Measurements from ENCODE around the gene PTPRM. TPM values are rescaled to one million over a fixed set of nuclear protein-coding genes. Genes with fewer than 3 reads are reported as not detected.
A peak's percentile ranks its signal among the peaks of the same experiment; 100 is the strongest.

PTPRM gene
- total and polyA plus RNA-seq, 2 experiments from 2014 or later = 30.9 to 62.8 TPM

DNA sequence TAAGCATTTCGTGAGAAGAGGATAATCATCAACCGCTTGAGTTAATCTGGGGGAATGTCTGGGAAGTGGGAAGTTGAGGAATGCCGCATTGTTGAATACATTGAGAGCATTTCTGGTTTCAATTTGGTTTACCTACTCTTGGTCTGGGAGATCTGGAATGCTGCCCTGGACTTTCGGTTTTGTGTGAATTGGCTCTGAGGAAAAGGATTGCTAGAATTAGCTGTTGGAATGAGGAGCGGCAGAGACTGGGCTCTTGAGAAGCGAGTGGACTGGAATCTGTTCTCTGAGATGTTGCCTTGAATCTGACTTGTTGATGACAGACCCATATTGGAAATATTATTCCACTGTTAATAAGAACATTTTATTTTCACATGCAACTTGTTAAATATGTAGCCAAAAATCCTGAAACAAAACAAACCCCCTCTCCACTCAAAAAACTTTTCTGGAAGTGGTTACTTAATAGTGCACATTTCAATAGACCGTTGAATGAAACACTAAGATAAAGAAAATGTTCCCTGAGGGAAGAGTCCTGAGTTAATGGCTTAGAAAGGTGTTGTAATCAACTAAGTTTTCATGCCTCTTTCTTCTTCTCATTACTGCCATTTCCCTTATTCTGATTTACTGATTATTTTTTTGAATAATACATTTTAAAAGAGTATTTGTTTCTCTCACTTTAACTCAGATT is 50.8 kb downstream of the PTPRM start:
- peaks cover 36% of the 10 kb centered on the region for H3K4me1 ChIP-seq (ENCODE audit: insufficient read depth)
- H3K36me3 ChIP-seq (ENCODE audit: low read depth) = no peaks in the 10 kb centered on the region
- peaks cover 87% of the 10 kb centered on the region for H3K79me2 ChIP-seq (ENCODE audit: insufficient read depth)
- H2AFZ ChIP-seq = peak overlapping the region; percentile 38
- no peak for TF ChIP-seq EZH2phosphoT487 (IDR thresholded peaks at IDR 0.05; ENCODE audit: insufficient read depth, low read depth)
- no peak for TF ChIP-seq EZH2 (IDR thresholded peaks at IDR 0.05; ENCODE audit: insufficient read depth, poor library complexity, severe bottlenecking)
- no peaks in the 10 kb centered on the region for H3K9me2 ChIP-seq (ENCODE audit: insufficient read depth)
- peak; percentile 89 for DNase-seq
- in situ Hi-C loops (cut with MboI) = no loop called here
- no peaks in the 10 kb centered on the region for H4K20me1 ChIP-seq (ENCODE audit: insufficient read depth)
- no peaks in the 10 kb centered on the region for H3K27me3 ChIP-seq (replicated peaks; ENCODE audit: insufficient read depth)
- H3K27ac ChIP-seq = peak overlapping the region; percentile 71
- H3K4me2 ChIP-seq (ENCODE audit: unreplicated experiment) = peak overlapping the region; percentile 86
- 1 to 2% methylated on average over 7 of the region's 7 CpGs for WGBS, 2 experiments (ENCODE audit: low coverage in 1 of 2, low lambda C conversion rate in 2 of 2, missing lambda C conversion rate in 2 of 2)
- H3K4me3 ChIP-seq = peak overlapping the region; percentile 69
- peaks cover 31% of the 10 kb centered on the region for H3F3A ChIP-seq (ENCODE audit: insufficient read depth)
- peak overlapping the region; percentile 49 for H3K9ac ChIP-seq
- H3K9me3 ChIP-seq (ENCODE audit: low read depth) = no peaks in the 10 kb centered on the region

DNA sequence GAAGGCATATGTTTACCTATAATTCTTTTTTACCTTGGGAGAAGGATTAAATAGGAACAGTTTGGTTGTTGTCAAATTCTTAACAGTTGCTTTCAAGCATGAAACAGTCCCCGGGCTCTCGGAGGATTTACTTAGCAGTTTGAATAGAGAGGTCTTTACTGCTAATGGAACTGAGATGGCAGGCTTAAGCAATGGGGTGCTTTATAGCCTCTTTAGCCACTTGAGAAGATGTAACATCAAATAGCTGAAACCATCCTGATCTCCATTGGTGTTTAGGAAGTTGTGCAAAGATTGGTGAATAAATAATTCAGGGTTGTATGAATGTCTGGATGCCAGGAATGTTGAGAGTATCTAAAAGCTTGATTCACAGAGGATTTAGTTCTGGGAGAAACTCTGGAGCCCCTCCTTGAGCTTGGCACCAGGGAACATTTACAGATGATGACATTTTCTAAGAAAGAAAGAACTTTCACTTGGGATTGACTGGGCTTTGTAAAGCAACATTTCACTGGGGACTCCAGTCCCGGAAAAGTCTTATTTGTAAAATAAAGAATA is 51.9 kb downstream of the PTPRM start:
- H3K9me2 ChIP-seq (ENCODE audit: insufficient read depth) = no peaks in the 10 kb centered on the region
- no peaks in the 10 kb centered on the region for H3K27me3 ChIP-seq (replicated peaks; ENCODE audit: insufficient read depth)
- 38 to 47% methylated on average over 3 of the region's 3 CpGs for WGBS, 2 experiments (ENCODE audit: low coverage in 1 of 2, low lambda C conversion rate in 2 of 2, missing lambda C conversion rate in 2 of 2)
- peak overlapping the region; percentile 86 for H3K4me2 ChIP-seq (ENCODE audit: unreplicated experiment)
- peaks cover 80% of the 10 kb centered on the region for H3K79me2 ChIP-seq (ENCODE audit: insufficient read depth)
- H3F3A ChIP-seq (ENCODE audit: insufficient read depth) = peaks cover 31% of the 10 kb centered on the region
- peak overlapping the region; percentile 71 for H3K27ac ChIP-seq
- peak overlapping the region; percentile 49 for H3K9ac ChIP-seq
- peak; percentile 28 for DNase-seq
- peak overlapping the region; percentile 38; the same call in 1 of the 2 replicates for H2AFZ ChIP-seq
- TF ChIP-seq EZH2phosphoT487 (IDR thresholded peaks at IDR 0.05; ENCODE audit: insufficient read depth, low read depth) (no peak), EZH2 (IDR thresholded peaks at IDR 0.05; ENCODE audit: insufficient read depth, poor library complexity, severe bottlenecking) (no peak)
- H3K9me3 ChIP-seq (ENCODE audit: low read depth) = no peaks in the 10 kb centered on the region
- peaks cover 36% of the 10 kb centered on the region for H3K4me1 ChIP-seq (ENCODE audit: insufficient read depth)
- in situ Hi-C loops (cut with MboI) = no loop called here
- H3K36me3 ChIP-seq (ENCODE audit: low read depth) = no peaks in the 10 kb centered on the region
- H4K20me1 ChIP-seq (ENCODE audit: insufficient read depth) = no peaks in the 10 kb centered on the region
- H3K4me3 ChIP-seq = peak overlapping the region; percentile 69

DNA sequence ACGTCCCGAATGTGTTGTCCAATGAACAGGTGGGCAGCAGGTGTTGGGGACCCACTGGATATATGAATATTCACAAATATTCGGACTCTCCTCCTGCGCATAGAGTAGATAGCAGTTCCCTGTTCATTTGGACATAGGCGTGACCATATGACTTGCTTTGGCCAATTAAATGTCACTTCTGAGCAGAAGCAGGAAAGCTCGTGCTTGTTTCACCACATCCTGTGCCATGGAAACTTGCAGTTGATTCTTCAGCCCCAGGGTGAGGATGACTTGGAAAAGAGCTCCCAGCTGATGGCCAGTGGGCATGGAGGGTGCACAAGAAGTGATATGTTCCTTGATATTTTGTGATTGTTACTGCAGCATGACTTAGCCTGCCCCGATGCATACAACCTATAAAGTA is 52.6 kb downstream of the PTPRM start:
- in situ Hi-C loops (cut with MboI) = no loop called here
- 63 to 65% methylated on average over 7 of the region's 7 CpGs for WGBS, 2 experiments (ENCODE audit: low coverage in 1 of 2, low lambda C conversion rate in 2 of 2, missing lambda C conversion rate in 2 of 2)
- peaks cover 31% of the 10 kb centered on the region for H3F3A ChIP-seq (ENCODE audit: insufficient read depth)
- 0 out of 2 replicates have a peak overlapping the region, but pooled peaks have one; percentile 38 for H2AFZ ChIP-seq
- no peaks in the 10 kb centered on the region for H4K20me1 ChIP-seq (ENCODE audit: insufficient read depth)
- no peaks in the 10 kb centered on the region for H3K9me3 ChIP-seq (ENCODE audit: low read depth)
- H3K9me2 ChIP-seq (ENCODE audit: insufficient read depth) = no peaks in the 10 kb centered on the region
- TF ChIP-seq EZH2 (IDR thresholded peaks at IDR 0.05; ENCODE audit: insufficient read depth, poor library complexity, severe bottlenecking) = no peak
- TF ChIP-seq EZH2phosphoT487 (IDR thresholded peaks at IDR 0.05; ENCODE audit: insufficient read depth, low read depth) = no peak
- DNase-seq = no peak
- H3K4me3 ChIP-seq = no peak overlapping the region
- no peak overlapping the region for H3K9ac ChIP-seq
- peaks cover 79% of the 10 kb centered on the region for H3K79me2 ChIP-seq (ENCODE audit: insufficient read depth)
- no peaks in the 10 kb centered on the region for H3K36me3 ChIP-seq (ENCODE audit: low read depth)
- H3K4me2 ChIP-seq (ENCODE audit: unreplicated experiment) = peak overlapping the region; percentile 86
- no peak overlapping the region for H3K27ac ChIP-seq
- no peaks in the 10 kb centered on the region for H3K27me3 ChIP-seq (replicated peaks; ENCODE audit: insufficient read depth)
- peaks cover 36% of the 10 kb centered on the region for H3K4me1 ChIP-seq (ENCODE audit: insufficient read depth)

DNA sequence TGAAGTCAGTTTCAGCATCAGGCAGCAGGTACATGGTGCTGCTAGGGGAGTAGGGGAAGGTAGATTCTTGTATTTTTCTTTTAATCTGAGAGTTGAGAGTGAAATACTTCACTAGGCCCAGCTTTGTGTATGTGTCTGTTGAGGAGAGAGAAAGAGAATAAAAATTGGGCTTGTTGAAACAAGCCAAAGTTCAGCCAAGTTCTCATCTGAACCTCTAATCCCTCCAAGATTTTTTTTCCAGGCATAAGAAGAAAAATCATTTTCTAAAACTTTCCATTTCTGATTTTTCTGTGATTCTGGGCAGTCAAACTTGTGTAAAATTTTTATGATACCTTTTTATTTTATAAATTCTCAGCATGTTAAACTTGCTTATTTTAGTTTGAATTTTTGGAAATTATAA is 55.6 kb downstream of the PTPRM start:
- Histone ChIP-seq H3K36me3 (ENCODE audit: low read depth) (no peaks in the 10 kb centered on the region), H3K9ac (no peak overlapping the region), H3K27ac (no peak overlapping the region), H3K4me3 (no peak overlapping the region), H2AFZ (no peak overlapping the region), H3K27me3 (replicated peaks; ENCODE audit: insufficient read depth) (no peaks in the 10 kb centered on the region), H3K79me2 (ENCODE audit: insufficient read depth) (peaks cover 60% of the 10 kb centered on the region), H3K9me2 (ENCODE audit: insufficient read depth) (no peaks in the 10 kb centered on the region), H4K20me1 (ENCODE audit: insufficient read depth) (no peaks in the 10 kb centered on the region), H3K9me3 (ENCODE audit: low read depth) (no peaks in the 10 kb centered on the region), H3K4me1 (ENCODE audit: insufficient read depth) (peaks cover 36% of the 10 kb centered on the region), H3F3A (ENCODE audit: insufficient read depth) (peaks cover 23% of the 10 kb centered on the region), H3K4me2 (ENCODE audit: unreplicated experiment) (no peak overlapping the region)
- DNase-seq = no peak
- in situ Hi-C loops (cut with MboI) = no loop called here
- TF ChIP-seq EZH2phosphoT487 (IDR thresholded peaks at IDR 0.05; ENCODE audit: insufficient read depth, low read depth) = no peak
- TF ChIP-seq EZH2 (IDR thresholded peaks at IDR 0.05; ENCODE audit: insufficient read depth, poor library complexity, severe bottlenecking) = no peak
